Measurements from ENCODE around the gene PLCL1. TPM values are rescaled to one million over a fixed set of nuclear protein-coding genes. Genes with fewer than 3 reads are reported as not detected.

PLCL1 gene
- total RNA-seq, 1 donor from 2014 or later: 0.08 TPM

- Histone ChIP-seq H3K27me3 (ENCODE audit: control insufficient read depth, insufficient read depth, low read length) (no peaks in the 10 kb centered on the region), H3K4me3 (ENCODE audit: low read depth, low read length) (no peak overlapping the region), H3K36me3 (ENCODE audit: control insufficient read depth, insufficient read depth, low read length) (no peaks in the 10 kb centered on the region)
- TF ChIP-seq CTCF (IDR thresholded peaks at IDR 0.05; ENCODE audit: insufficient read depth, low read length, poor library complexity, severe bottlenecking): no peak
- no peak for DNase-seq (ENCODE audit: low read depth)
Measured at GRCh38 chr2:197915548-197916265, 111.3 kb downstream of the PLCL1 start.

- Histone ChIP-seq H3K36me3 (ENCODE audit: control insufficient read depth, insufficient read depth, low read length) (no peaks in the 10 kb centered on the region), H3K4me3 (ENCODE audit: low read depth, low read length) (no peak overlapping the region), H3K27me3 (ENCODE audit: control insufficient read depth, insufficient read depth, low read length) (no peaks in the 10 kb centered on the region)
- no peak for DNase-seq (ENCODE audit: low read depth)
- TF ChIP-seq CTCF (IDR thresholded peaks at IDR 0.05; ENCODE audit: insufficient read depth, low read length, poor library complexity, severe bottlenecking): no peak
Measured at GRCh38 chr2:197919487-197919886, 115.1 kb downstream of the PLCL1 start.

DNA sequence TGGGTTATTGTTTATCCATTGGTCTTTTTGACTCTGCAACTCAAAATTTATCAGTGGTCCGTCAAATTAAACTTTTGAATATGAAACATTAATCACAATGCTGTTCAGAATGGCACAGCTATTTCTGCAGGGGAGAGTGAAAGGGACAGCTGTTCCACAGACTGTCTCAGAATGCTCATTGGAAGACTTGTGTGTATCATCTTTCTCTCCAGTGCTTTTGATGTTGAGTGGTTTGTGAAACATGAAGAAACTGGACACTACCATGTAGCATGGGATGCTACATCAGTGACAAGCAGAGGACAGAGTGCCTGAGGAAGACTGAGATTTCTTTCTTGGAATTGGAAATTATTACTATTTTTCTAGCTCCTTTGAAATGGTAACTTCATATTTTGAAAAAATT is 115.7 kb downstream of the PLCL1 start:
- DNase-seq (ENCODE audit: low read depth): no peak

DNA sequence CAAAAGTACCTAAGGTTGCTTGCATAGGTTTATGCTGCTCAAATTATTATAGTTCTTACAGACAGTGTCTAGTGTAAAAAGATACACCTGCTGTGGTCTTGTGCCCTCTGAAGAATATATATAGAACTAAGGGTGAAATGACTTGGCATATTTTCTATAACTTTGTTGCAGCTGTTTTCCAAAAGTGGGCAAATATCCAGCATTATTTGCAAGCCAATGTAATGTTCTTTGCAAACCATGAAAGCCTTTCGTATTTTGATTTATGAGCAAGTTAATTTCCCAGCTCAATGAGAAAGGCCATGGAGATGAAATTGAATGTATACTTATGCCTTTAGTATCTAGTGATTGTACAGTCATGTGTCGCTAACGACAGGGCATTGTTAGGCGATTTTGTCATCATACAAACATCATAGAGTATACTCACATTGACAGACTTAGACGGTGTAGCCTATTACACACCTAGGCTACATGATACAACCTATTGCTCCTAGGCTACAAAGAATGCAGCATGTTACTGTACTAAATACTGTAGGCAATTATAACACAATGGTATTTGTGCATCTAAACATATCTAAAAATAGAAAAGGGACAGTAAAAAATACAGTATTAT is 116.3 kb downstream of the PLCL1 start:
- H3K36me3 ChIP-seq (ENCODE audit: control insufficient read depth, insufficient read depth, low read length): no peaks in the 10 kb centered on the region
- H3K27me3 ChIP-seq (ENCODE audit: control insufficient read depth, insufficient read depth, low read length): no peaks in the 10 kb centered on the region
- H3K4me3 ChIP-seq (ENCODE audit: low read depth, low read length): no peak overlapping the region
- no peak for TF ChIP-seq CTCF (IDR thresholded peaks at IDR 0.05; ENCODE audit: insufficient read depth, low read length, poor library complexity, severe bottlenecking)
- DNase-seq (ENCODE audit: low read depth): no peak

More for the DNA sequence above, 115.7 kb downstream of the PLCL1 start:
- Histone ChIP-seq H3K36me3 (ENCODE audit: control insufficient read depth, insufficient read depth, low read length) (no peaks in the 10 kb centered on the region), H3K27me3 (ENCODE audit: control insufficient read depth, insufficient read depth, low read length) (no peaks in the 10 kb centered on the region), H3K4me3 (ENCODE audit: low read depth, low read length) (no peak overlapping the region)
- TF ChIP-seq CTCF (IDR thresholded peaks at IDR 0.05; ENCODE audit: insufficient read depth, low read length, poor library complexity, severe bottlenecking): no peak

DNA sequence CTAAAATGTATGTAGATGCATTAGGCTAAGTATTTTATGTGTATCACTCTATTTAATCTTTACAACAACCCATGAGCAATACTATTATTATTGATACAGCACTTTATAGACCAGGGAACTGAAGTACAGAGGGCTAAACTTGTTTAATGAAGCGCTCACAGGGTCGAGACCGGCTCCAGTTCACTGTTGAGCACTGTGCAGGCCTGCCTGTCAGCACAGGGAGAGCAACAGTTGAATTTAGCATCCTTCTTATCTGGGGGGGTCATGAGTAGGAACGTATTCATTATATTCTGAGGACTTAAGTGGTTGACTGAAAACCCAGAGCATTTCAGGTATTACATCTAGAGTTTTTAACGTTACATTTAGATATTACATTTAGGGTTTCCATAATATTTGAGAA is 120.1 kb downstream of the PLCL1 start:
- Histone ChIP-seq H3K27me3 (ENCODE audit: control insufficient read depth, insufficient read depth, low read length) (no peaks in the 10 kb centered on the region), H3K36me3 (ENCODE audit: control insufficient read depth, insufficient read depth, low read length) (no peaks in the 10 kb centered on the region), H3K4me3 (ENCODE audit: low read depth, low read length) (no peak overlapping the region)
- TF ChIP-seq CTCF (IDR thresholded peaks at IDR 0.05; ENCODE audit: insufficient read depth, low read length, poor library complexity, severe bottlenecking): no peak
- DNase-seq (ENCODE audit: low read depth): no peak

Measured in kidney epithelial cell (primary cell).